ENCODE results near the gene SMNDC1. TPM values are rescaled to one million over a fixed set of nuclear protein-coding genes. Genes with fewer than 3 reads are reported as not detected.

The SMNDC1 gene
- total RNA-seq, 4 donors from 2014 or later: 12.0 to 20.4 (median 17.4) TPM

DNA sequence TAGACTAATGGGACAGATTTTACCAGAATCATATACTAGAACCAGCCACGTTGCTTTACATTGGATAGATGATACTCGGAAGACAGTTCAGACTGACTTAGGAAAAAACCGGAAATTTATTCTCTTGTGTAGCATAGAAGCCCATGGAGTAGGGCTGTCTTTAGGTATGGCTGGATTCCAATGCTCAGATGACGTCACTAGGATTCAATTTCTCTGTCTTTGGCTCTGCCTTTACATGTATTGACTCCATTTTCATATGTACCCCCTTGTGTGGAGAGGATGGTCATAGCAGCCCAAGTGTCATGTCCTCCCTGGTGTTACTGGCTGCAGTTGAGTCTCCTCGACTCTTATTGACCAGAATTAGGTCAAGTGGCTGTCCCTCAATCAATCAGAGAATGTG, 39.2 kb upstream of the SMNDC1 start:
- Histone ChIP-seq H3K4me1 (no peaks in the 10 kb centered on the region), H3K27me3 (no peaks in the 10 kb centered on the region), H3K27ac (no peak overlapping the region), H3K9me3 (no peaks in the 10 kb centered on the region), H3K4me3 (no peak overlapping the region), H3K36me3 (no peaks in the 10 kb centered on the region)
- ATAC-seq: no peak
- TF ChIP-seq POLR2AphosphoS5 (IDR thresholded peaks at IDR 0.05) (no peak), EP300 (IDR thresholded peaks at IDR 0.05) (no peak), POLR2A (IDR thresholded peaks at IDR 0.05) (no peak)
- TF ChIP-seq, protein P1, sequence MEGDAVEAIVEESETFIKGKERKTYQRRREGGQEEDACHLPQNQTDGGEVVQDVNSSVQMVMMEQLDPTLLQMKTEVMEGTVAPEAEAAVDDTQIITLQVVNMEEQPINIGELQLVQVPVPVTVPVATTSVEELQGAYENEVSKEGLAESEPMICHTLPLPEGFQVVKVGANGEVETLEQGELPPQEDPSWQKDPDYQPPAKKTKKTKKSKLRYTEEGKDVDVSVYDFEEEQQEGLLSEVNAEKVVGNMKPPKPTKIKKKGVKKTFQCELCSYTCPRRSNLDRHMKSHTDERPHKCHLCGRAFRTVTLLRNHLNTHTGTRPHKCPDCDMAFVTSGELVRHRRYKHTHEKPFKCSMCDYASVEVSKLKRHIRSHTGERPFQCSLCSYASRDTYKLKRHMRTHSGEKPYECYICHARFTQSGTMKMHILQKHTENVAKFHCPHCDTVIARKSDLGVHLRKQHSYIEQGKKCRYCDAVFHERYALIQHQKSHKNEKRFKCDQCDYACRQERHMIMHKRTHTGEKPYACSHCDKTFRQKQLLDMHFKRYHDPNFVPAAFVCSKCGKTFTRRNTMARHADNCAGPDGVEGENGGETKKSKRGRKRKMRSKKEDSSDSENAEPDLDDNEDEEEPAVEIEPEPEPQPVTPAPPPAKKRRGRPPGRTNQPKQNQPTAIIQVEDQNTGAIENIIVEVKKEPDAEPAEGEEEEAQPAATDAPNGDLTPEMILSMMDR (IDR thresholded peaks at IDR 0.05): no peak
- WGBS, 2 donors (ENCODE audit: low coverage in 1 of 2): 79 to 81% methylated on average over 4 to 5 of the region's 5 CpGs

DNA sequence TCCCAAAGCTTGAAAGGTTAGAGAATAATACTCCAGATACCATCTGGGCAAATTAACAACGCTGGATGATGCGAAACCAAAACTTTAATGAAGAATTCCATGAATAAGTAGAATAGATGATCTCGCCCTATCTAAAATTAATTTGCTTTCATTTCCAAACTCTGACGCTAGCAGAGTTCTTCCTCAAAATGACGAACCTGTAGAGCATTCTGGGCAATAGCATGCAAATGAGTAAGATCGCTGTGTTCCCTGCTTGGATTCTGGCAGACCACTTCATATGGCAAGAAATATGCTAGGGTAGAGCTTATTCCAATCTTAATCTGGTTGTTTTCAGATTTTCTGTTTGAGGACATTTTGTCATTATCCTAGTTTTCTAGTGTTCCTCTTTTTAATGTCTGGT, 36.1 kb upstream of the SMNDC1 start:
- WGBS, 2 donors (ENCODE audit: low coverage in 1 of 2): 73 to 91% methylated on average over 6 of the region's 6 CpGs
- H3K4me3 ChIP-seq: no peak overlapping the region
- TF ChIP-seq, protein P1 (IDR thresholded peaks at IDR 0.05): no peak
- TF ChIP-seq POLR2A (IDR thresholded peaks at IDR 0.05) (no peak), EP300 (IDR thresholded peaks at IDR 0.05) (no peak), POLR2AphosphoS5 (IDR thresholded peaks at IDR 0.05) (no peak)
- peaks cover 0 to 11% (median 3%) of the 10 kb centered on the region in 3 donors for H3K4me1 ChIP-seq
- no peaks in the 10 kb centered on the region for H3K27me3 ChIP-seq
- no peaks in the 10 kb centered on the region for H3K36me3 ChIP-seq
- ATAC-seq: no peak
- no peak overlapping the region for H3K27ac ChIP-seq
- no peaks in the 10 kb centered on the region for H3K9me3 ChIP-seq

DNA sequence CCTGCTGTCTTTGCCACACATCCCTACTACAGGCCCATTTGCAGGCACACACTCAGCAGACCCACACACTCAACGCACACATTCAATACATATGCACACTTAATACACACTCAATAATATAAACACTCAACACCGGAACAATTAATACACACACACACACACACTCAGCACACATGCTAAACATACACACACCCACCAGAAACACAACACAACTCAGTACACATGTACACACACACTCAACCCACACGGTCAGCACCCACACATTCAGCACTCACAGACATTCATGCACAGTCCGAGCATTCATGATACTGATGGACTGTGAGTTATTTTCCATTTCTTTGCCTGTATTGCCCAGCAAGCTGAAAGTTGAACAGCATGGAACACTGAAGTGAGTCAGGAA, 35.4 kb upstream of the SMNDC1 start:
- H3K4me3 ChIP-seq: no peak overlapping the region
- ATAC-seq: no peak
- no peak overlapping the region for H3K27ac ChIP-seq
- H3K36me3 ChIP-seq: no peaks in the 10 kb centered on the region
- no peaks in the 10 kb centered on the region for H3K9me3 ChIP-seq
- TF ChIP-seq, protein P1 (IDR thresholded peaks at IDR 0.05): no peak
- TF ChIP-seq POLR2AphosphoS5 (IDR thresholded peaks at IDR 0.05): no peak
- no peak for TF ChIP-seq EP300 (IDR thresholded peaks at IDR 0.05)
- no peak for TF ChIP-seq POLR2A (IDR thresholded peaks at IDR 0.05)
- WGBS, 2 donors (ENCODE audit: low coverage in 1 of 2): 83 to 96% methylated on average over 4 of the region's 4 CpGs
- peaks cover 0 to 15% (median 4%) of the 10 kb centered on the region in 3 donors for H3K4me1 ChIP-seq
- no peaks in the 10 kb centered on the region for H3K27me3 ChIP-seq

- no peaks in the 10 kb centered on the region for H3K27me3 ChIP-seq
- no peak overlapping the region for H3K27ac ChIP-seq
- no peak for TF ChIP-seq EP300 (IDR thresholded peaks at IDR 0.05)
- TF ChIP-seq, protein P1 (IDR thresholded peaks at IDR 0.05): no peak
- TF ChIP-seq POLR2A (IDR thresholded peaks at IDR 0.05): no peak
- no peak for TF ChIP-seq POLR2AphosphoS5 (IDR thresholded peaks at IDR 0.05)
- 89 to 94% methylated on average over 3 of the region's 3 CpGs for WGBS, 2 donors (ENCODE audit: low coverage in 1 of 2)
- ATAC-seq: no peak
- no peaks in the 10 kb centered on the region for H3K36me3 ChIP-seq
- peaks cover 0 to 15% (median 4%) of the 10 kb centered on the region in 3 donors for H3K4me1 ChIP-seq
- no peaks in the 10 kb centered on the region for H3K9me3 ChIP-seq
- H3K4me3 ChIP-seq: no peak overlapping the region
Observed at GRCh38 chr10:110337906-110338305, 33.2 kb upstream of the SMNDC1 start.

DNA sequence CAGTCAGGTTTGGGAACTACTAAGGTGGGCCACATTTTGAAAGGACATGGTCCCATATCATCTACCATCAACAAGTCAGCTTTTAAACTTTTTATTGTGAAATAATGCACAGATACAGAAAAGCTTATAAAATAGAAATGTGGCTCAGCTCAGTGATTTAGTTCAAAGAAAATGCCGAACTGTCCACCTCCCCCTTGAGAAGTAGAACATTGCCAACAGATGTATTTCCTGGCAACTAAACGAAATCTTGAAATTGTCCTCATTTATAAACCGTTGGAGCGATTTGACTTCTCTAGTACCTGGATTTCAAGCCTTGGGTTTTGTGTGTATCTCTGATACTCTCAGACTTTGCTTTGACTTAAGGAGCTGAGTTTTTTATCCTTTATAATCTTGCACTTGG, 32.7 kb upstream of the SMNDC1 start:
- H3K36me3 ChIP-seq: no peaks in the 10 kb centered on the region
- TF ChIP-seq, protein P1 (IDR thresholded peaks at IDR 0.05): no peak
- TF ChIP-seq POLR2AphosphoS5 (IDR thresholded peaks at IDR 0.05) (no peak), EP300 (IDR thresholded peaks at IDR 0.05) (no peak), POLR2A (IDR thresholded peaks at IDR 0.05) (no peak)
- WGBS, 2 donors (ENCODE audit: low coverage in 1 of 2): 74 to 79% methylated on average over 4 of the region's 4 CpGs
- H3K4me3 ChIP-seq: no peak overlapping the region
- H3K27ac ChIP-seq: no peak overlapping the region
- H3K4me1 ChIP-seq: peaks cover 0 to 15% (median 4%) of the 10 kb centered on the region in 3 donors
- H3K27me3 ChIP-seq: no peaks in the 10 kb centered on the region
- no peak for ATAC-seq
- no peaks in the 10 kb centered on the region for H3K9me3 ChIP-seq

All from gastroesophageal sphincter (tissue), 4 donors.